HG03103 (cell line): ENCODE measurements around the gene RARRES2.
"Not testable (repeated sequence)": the region's sequence is repeated elsewhere in the genome, so short reads cannot be mapped to it uniquely, and the experiment has no call there.

Experiments
- ATAC-seq: cut with Tn5 transposase; IDR thresholded peaks from one replicate; pipeline ENCODE4 v1.9.1; 2021; ENCODE audit warnings: low read depth; ENCODE audit not compliant: unreplicated experiment

The RARRES2 gene

GRCh38 chr7:150322833-150323681, 18.4 kb downstream of the RARRES2 start, which contains the start of the genes ACTR3C and LRRC61:
ACTR3C (minus strand) TSS chr7:150323545; CDS start chr7:150295296, 28,249 bp downstream.
LRRC61 (plus strand) TSS chr7:150323355; CDS start chr7:150336862, 13,507 bp downstream.
- peak; percentile 57 for ATAC-seq

- no peak for ATAC-seq
Measured at GRCh38 chr7:150322114-150322832, 19.2 kb downstream of the RARRES2 start.

- no peak for ATAC-seq
Measured at GRCh38 chr7:150321788-150322113, 19.7 kb downstream of the RARRES2 start.

- ATAC-seq = no peak
Measured at GRCh38 chr7:150317748-150318444, 23.5 kb downstream of the RARRES2 start.

- not testable (repeated sequence) for ATAC-seq
Measured at GRCh38 chr7:150316987-150317386, 24.4 kb downstream of the RARRES2 start.

- no peak for ATAC-seq
Measured at GRCh38 chr7:150314639-150315239, 26.7 kb downstream of the RARRES2 start.

GRCh38 chr7:150313870-150314269, 27.6 kb downstream of the RARRES2 start:
- ATAC-seq = no peak

- no peak for ATAC-seq
Measured at GRCh38 chr7:150313367-150313809, 28.0 kb downstream of the RARRES2 start.

- ATAC-seq = not testable (repeated sequence)
Measured at GRCh38 chr7:150312649-150313366, 28.6 kb downstream of the RARRES2 start.

- ATAC-seq = no peak
Measured at GRCh38 chr7:150311711-150312110, 29.7 kb downstream of the RARRES2 start.

GRCh38 chr7:150311146-150311545, 30.3 kb downstream of the RARRES2 start:
- ATAC-seq = no peak

- no peak for ATAC-seq
Measured at GRCh38 chr7:150308575-150308974, 32.9 kb downstream of the RARRES2 start.

- no peak for ATAC-seq
Measured at GRCh38 chr7:150307904-150308303, 33.5 kb downstream of the RARRES2 start.

GRCh38 chr7:150307129-150307528, 34.3 kb downstream of the RARRES2 start:
- no peak for ATAC-seq

- not testable (repeated sequence) for ATAC-seq
Measured at GRCh38 chr7:150306377-150306776, 35.1 kb downstream of the RARRES2 start.

GRCh38 chr7:150305903-150306284, 35.5 kb downstream of the RARRES2 start:
- not testable (repeated sequence) for ATAC-seq

GRCh38 chr7:150305259-150305902, 36.0 kb downstream of the RARRES2 start:
- ATAC-seq = not testable (repeated sequence)

- not testable (repeated sequence) for ATAC-seq
Measured at GRCh38 chr7:150304499-150305258, 36.8 kb downstream of the RARRES2 start.

- ATAC-seq = not testable (repeated sequence)
Measured at GRCh38 chr7:150302908-150303310, 38.5 kb downstream of the RARRES2 start.
